HEK293 (cell line): ENCODE data around the gene MGAT2.

Experiments used
- EGR2 ChIP-seq: fragments of 450-650 bp; formaldehyde crosslinking; IDR thresholded peaks from 2 replicates; pipeline ENCODE4 v1.5.1; 2016; ENCODE audit warnings: low read depth, missing biosample characterization, missing genetic modification characterization
- GLI4 ChIP-seq: fragments of 450-650 bp; formaldehyde crosslinking; IDR thresholded peaks from 2 replicates; pipeline ENCODE4 v1.5.1; 2016; ENCODE audit warnings: missing biosample characterization, missing genetic modification characterization
- KLF7 ChIP-seq: fragments of 450-650 bp; formaldehyde crosslinking; IDR thresholded peaks from 2 replicates; pipeline ENCODE4 v1.5.1; 2016; ENCODE audit warnings: missing biosample characterization, missing genetic modification characterization, borderline replicate concordance
- KLF8 ChIP-seq: fragments of 450-650 bp; formaldehyde crosslinking; IDR thresholded peaks from 2 replicates; pipeline ENCODE4 v1.5.1; 2016; ENCODE audit warnings: missing biosample characterization, missing genetic modification characterization
- SETDB1 ChIP-seq: IDR thresholded peaks from one replicate; pipeline ENCODE4 v1.6.1; 2017; ENCODE audit warnings: mild to moderate bottlenecking, low read length, moderate library complexity, mixed read lengths; ENCODE audit not compliant: insufficient read length
- SP7 ChIP-seq: fragments of 450-650 bp; formaldehyde crosslinking; IDR thresholded peaks from 2 replicates; pipeline ENCODE4 v1.5.1; 2016; ENCODE audit warnings: missing biosample characterization, missing genetic modification characterization
- TCF7L2 ChIP-seq: IDR thresholded peaks from 2 replicates; pipeline ENCODE4 v1.6.1; 2011; ENCODE audit warnings: low read depth, mild to moderate bottlenecking, inconsistent platforms, low read length, moderate library complexity, borderline replicate concordance
- ZBTB17 ChIP-seq: fragments of 450-650 bp; formaldehyde crosslinking; IDR thresholded peaks from 2 replicates; pipeline ENCODE4 v1.5.1; 2016; ENCODE audit warnings: missing biosample characterization, missing genetic modification characterization
- ZBTB6 ChIP-seq: fragments of 450-650 bp; formaldehyde crosslinking; IDR thresholded peaks from 2 replicates; pipeline ENCODE4 v1.5.1; 2017; ENCODE audit warnings: missing biosample characterization, missing genetic modification characterization
- ZNF132 ChIP-seq: fragments of 450-650 bp; formaldehyde crosslinking; IDR thresholded peaks from 2 replicates; pipeline ENCODE4 v1.5.1; 2017; ENCODE audit warnings: missing biosample characterization, missing genetic modification characterization, borderline replicate concordance
- ZNF133 ChIP-seq: fragments of 450-650 bp; formaldehyde crosslinking; IDR thresholded peaks from 2 replicates; pipeline ENCODE4 v1.5.1; 2016; ENCODE audit warnings: missing biosample characterization, missing genetic modification characterization
- ZNF155 ChIP-seq: fragments of 450-650 bp; formaldehyde crosslinking; IDR thresholded peaks from 2 replicates; pipeline ENCODE4 v1.5.1; 2016; ENCODE audit warnings: missing biosample characterization, missing genetic modification characterization
- ZNF169 ChIP-seq: fragments of 450-650 bp; formaldehyde crosslinking; IDR thresholded peaks from 2 replicates; pipeline ENCODE4 v1.5.1; 2016; ENCODE audit warnings: missing biosample characterization, missing genetic modification characterization
- ZNF174 ChIP-seq: fragments of 450-650 bp; formaldehyde crosslinking; IDR thresholded peaks from 2 replicates; pipeline ENCODE4 v1.5.0; 2017; ENCODE audit warnings: missing biosample characterization, mild to moderate bottlenecking, missing genetic modification characterization
- ZNF202 ChIP-seq: fragments of 450-650 bp; formaldehyde crosslinking; IDR thresholded peaks from 2 replicates; pipeline ENCODE4 v1.5.1; 2016; ENCODE audit warnings: missing biosample characterization, missing genetic modification characterization, borderline replicate concordance
- ZNF248 ChIP-seq: fragments of 450-650 bp; formaldehyde crosslinking; IDR thresholded peaks from 2 replicates; pipeline ENCODE4 v1.5.1; 2017; ENCODE audit warnings: missing biosample characterization, missing genetic modification characterization
- ZNF266 ChIP-seq: fragments of 450-650 bp; formaldehyde crosslinking; IDR thresholded peaks from 2 replicates; pipeline ENCODE4 v1.5.1; 2016; ENCODE audit warnings: missing biosample characterization, missing genetic modification characterization, low read depth
- ZNF423 ChIP-seq: fragments of 450-650 bp; formaldehyde crosslinking; IDR thresholded peaks from 2 replicates; pipeline ENCODE4 v1.5.1; 2016; ENCODE audit warnings: missing biosample characterization, missing genetic modification characterization
- ZNF48 ChIP-seq: fragments of 450-650 bp; formaldehyde crosslinking; IDR thresholded peaks from 2 replicates; pipeline ENCODE4 v1.5.1; 2016; ENCODE audit warnings: missing biosample characterization, missing genetic modification characterization
- ZNF521 ChIP-seq: fragments of 450-650 bp; formaldehyde crosslinking; IDR thresholded peaks from 2 replicates; pipeline ENCODE4 v1.5.1; 2017; ENCODE audit warnings: missing biosample characterization, mild to moderate bottlenecking, missing genetic modification characterization
- ZNF580 ChIP-seq: fragments of 450-650 bp; formaldehyde crosslinking; IDR thresholded peaks from 2 replicates; pipeline ENCODE4 v1.5.1; 2016; ENCODE audit warnings: missing biosample characterization, missing genetic modification characterization
- ZNF596 ChIP-seq: fragments of 450-650 bp; IDR thresholded peaks from 2 replicates; pipeline ENCODE4 v1.5.0; 2018; ENCODE audit warnings: missing biosample characterization, mild to moderate bottlenecking, missing genetic modification characterization, moderate library complexity
- ZNF621 ChIP-seq: fragments of 450-650 bp; formaldehyde crosslinking; IDR thresholded peaks from 2 replicates; pipeline ENCODE4 v1.5.1; 2017; ENCODE audit warnings: missing biosample characterization, missing genetic modification characterization
- ZNF776 ChIP-seq: fragments of 450-650 bp; formaldehyde crosslinking; IDR thresholded peaks from 2 replicates; pipeline ENCODE4 v1.5.0; 2017; ENCODE audit warnings: missing biosample characterization, missing genetic modification characterization, borderline replicate concordance
- ZNF830 ChIP-seq: fragments of 450-650 bp; IDR thresholded peaks from 2 replicates; pipeline ENCODE4 v1.5.0; 2018; ENCODE audit warnings: missing biosample characterization, missing genetic modification characterization, low read depth, mild to moderate bottlenecking, moderate library complexity
- ZNF837 ChIP-seq: fragments of 450-650 bp; formaldehyde crosslinking; IDR thresholded peaks from 2 replicates; pipeline ENCODE4 v1.5.1; 2016; ENCODE audit warnings: missing biosample characterization, missing genetic modification characterization
- ZSCAN16 ChIP-seq: fragments of 450-650 bp; formaldehyde crosslinking; IDR thresholded peaks from 2 replicates; pipeline ENCODE4 v1.5.1; 2016; ENCODE audit warnings: missing biosample characterization, missing genetic modification characterization
- ZSCAN18 ChIP-seq: fragments of 450-650 bp; formaldehyde crosslinking; IDR thresholded peaks from 2 replicates; pipeline ENCODE4 v1.5.1; 2016; ENCODE audit warnings: missing biosample characterization, missing genetic modification characterization
- TF ChIP-seq, protein P1 (sequence below): fragments of 450-650 bp; formaldehyde crosslinking; IDR thresholded peaks from 2 replicates; pipeline ENCODE4; 2016; ENCODE audit warnings: missing biosample characterization, missing genetic modification characterization
- TF ChIP-seq, protein P2 (sequence below): fragments of 450-650 bp; formaldehyde crosslinking; IDR thresholded peaks from 2 replicates; pipeline ENCODE4 v1.5.1; 2016; ENCODE audit warnings: missing biosample characterization, missing genetic modification characterization
- TF ChIP-seq, protein P3 (sequence below): fragments of 450-650 bp; formaldehyde crosslinking; IDR thresholded peaks from 2 replicates; pipeline ENCODE4 v1.5.1; 2016; ENCODE audit warnings: missing biosample characterization, missing genetic modification characterization
- TF ChIP-seq, protein P4 (sequence below): fragments of 450-650 bp; formaldehyde crosslinking; IDR thresholded peaks from 2 replicates; pipeline ENCODE4 v1.5.1; 2016; ENCODE audit warnings: missing biosample characterization, missing genetic modification characterization

Gene MGAT2

DNA sequence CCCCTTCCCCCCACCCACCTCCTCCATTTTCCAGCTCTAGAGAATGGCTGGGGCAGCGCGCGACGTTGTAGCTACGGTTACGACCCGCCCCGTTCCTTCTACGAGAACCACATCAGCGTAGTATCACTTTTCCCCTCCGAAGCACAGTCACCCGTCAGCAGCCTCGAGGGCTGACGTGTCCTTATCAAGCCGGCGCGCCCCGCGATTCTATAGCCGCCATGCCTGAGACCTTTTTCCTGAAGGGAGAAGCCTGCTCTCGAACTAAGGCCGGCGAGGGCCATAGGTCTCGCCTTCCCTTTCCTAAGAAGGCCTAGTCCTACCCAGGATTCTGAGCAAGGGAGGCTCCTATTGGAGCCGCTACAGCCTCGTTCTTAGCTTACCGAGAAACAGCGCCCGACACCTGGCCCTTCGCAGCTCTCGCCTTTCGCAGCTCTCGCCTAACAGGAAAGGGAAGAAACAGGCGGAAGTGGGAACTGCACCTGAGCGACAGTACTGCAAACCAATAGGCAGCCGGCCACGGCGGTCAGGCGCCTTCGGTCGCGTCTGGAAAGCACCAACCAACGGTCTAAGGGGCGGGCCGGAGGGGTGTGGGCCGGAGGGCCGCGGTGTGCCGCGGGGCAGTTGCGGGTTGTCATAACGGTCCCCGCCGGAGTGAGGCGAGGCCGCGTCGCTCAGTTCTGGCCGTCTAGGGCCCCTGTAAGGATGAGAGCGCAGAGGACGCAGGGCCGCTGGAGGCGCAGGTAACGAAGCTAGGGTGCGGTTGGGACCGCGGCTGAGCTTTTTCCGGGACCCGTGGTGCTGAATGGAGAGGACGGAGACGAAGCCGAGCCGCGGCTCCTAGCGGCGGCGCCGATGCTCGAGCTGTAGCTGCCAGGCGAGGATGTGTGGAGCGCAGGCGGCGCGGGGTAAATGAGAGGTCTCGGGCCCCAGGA is at the start of gene MGAT2, which contains the start of gene RPL36AL (continued):
- TF ChIP-seq ZNF174 (tag by site-specific recombination) (no peak), ZSCAN18 (tag by site-specific recombination) (no peak), ZNF248 (tag by site-specific recombination) (no peak), ZNF837 (tag by site-specific recombination) (no peak), ZNF169 (tag by site-specific recombination) (no peak), ZNF521 (tag by site-specific recombination) (no peak), ZNF202 (tag by site-specific recombination) (no peak), ZSCAN16 (tag by site-specific recombination) (no peak), ZNF776 (tag by site-specific recombination) (no peak), ZNF580 (tag by site-specific recombination) (no peak), ZNF621 (tag by site-specific recombination) (no peak), KLF8 (peak; percentile 49; the same call in 1 of the 2 replicates), ZNF155 (tag by site-specific recombination) (no peak), ZBTB6 (tag by site-specific recombination) (0 out of 2 replicates have a peak, but pooled peaks have one; percentile 7), SP7 (peak; percentile 58), ZNF423 (tag by site-specific recombination) (no peak), ZNF132 (no peak), SETDB1 (no peak), ZNF133 (tag by site-specific recombination) (no peak), EGR2 (tag by site-specific recombination) (0 out of 2 replicates have a peak, but pooled peaks have one; percentile 15), ZBTB17 (tag by site-specific recombination) (peak; percentile 73), KLF7 (tag by site-specific recombination) (no peak), ZNF830 (no peak), GLI4 (tag by site-specific recombination) (peak; percentile 40; the same call in 1 of the 2 replicates), ZNF48 (tag by site-specific recombination) (no peak), TCF7L2 (no peak), ZNF266 (no peak), ZNF596 (tag by site-specific recombination) (0 out of 2 replicates have a peak, but pooled peaks have one; percentile 28)
- TF ChIP-seq, protein P1, sequence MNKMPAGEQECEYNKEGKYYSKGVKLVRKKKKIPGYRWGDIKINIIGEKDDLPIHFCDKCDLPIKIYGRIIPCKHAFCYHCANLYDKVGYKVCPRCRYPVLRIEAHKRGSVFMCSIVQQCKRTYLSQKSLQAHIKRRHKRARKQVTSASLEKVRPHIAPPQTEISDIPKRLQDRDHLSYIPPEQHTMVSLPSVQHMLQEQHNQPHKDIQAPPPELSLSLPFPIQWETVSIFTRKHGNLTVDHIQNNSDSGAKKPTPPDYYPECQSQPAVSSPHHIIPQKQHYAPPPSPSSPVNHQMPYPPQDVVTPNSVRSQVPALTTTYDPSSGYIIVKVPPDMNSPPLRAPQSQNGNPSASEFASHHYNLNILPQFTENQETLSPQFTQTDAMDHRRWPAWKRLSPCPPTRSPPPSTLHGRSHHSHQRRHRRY: no peak
- TF ChIP-seq, protein P2, sequence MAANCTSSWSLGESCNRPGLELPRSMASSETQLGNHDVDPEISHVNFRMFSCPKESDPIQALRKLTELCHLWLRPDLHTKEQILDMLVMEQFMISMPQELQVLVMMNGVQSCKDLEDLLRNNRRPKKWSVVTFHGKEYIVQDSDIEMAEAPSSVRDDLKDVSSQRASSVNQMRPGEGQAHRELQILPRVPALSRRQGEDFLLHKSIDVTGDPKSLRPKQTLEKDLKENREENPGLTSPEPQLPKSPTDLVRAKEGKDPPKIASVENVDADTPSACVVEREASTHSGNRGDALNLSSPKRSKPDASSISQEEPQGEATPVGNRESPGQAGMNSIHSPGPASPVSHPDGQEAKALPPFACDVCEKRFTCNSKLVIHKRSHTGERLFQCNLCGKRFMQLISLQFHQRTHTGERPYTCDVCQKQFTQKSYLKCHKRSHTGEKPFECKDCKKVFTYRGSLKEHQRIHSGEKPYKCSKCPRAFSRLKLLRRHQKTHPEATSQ (tag by site-specific recombination): no peak; the same call in 1 of the 2 replicates
- TF ChIP-seq, protein P3, sequence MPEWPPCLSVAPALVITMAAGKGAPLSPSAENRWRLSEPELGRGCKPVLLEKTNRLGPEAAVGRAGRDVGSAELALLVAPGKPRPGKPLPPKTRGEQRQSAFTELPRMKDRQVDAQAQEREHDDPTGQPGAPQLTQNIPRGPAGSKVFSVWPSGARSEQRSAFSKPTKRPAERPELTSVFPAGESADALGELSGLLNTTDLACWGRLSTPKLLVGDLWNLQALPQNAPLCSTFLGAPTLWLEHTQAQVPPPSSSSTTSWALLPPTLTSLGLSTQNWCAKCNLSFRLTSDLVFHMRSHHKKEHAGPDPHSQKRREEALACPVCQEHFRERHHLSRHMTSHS (tag by site-specific recombination): no peak
- TF ChIP-seq, protein P4, sequence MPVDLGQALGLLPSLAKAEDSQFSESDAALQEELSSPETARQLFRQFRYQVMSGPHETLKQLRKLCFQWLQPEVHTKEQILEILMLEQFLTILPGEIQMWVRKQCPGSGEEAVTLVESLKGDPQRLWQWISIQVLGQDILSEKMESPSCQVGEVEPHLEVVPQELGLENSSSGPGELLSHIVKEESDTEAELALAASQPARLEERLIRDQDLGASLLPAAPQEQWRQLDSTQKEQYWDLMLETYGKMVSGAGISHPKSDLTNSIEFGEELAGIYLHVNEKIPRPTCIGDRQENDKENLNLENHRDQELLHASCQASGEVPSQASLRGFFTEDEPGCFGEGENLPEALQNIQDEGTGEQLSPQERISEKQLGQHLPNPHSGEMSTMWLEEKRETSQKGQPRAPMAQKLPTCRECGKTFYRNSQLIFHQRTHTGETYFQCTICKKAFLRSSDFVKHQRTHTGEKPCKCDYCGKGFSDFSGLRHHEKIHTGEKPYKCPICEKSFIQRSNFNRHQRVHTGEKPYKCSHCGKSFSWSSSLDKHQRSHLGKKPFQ: peak; percentile 75
